ENCODE results near the gene POLK. TPM values are rescaled to one million over a fixed set of nuclear protein-coding genes. Genes with fewer than 3 reads are reported as not detected.

Gene POLK
- total RNA-seq, 1 experiment from 2014 or later: 9.0 TPM

DNA sequence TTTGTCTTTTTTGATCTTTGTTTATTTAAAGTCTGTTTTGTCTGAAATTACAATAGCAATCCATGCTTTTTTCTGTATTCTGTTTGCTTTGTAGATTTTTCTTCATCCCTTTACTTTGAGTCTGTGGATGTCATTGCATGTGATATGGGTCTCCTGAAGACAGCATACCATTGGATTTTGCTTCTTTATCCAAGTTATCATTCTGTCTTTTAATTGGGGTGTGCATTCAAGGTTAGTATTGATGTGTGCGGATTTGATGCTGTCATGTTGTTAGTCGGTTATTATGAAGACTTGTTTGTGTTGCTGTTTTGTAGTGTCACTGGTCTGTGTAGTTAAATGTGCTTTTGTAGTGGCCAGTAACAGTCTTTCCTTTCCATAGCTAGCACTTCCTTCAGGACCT is 23.0 kb downstream of the POLK start:
- Histone ChIP-seq H3K9me2 (replicated peaks; ENCODE audit: low read length) (no peaks in the 10 kb centered on the region), H3K36me3 (ENCODE audit: low read depth, low read length) (peaks cover 10% of the 10 kb centered on the region; the same call in 1 of the 2 replicates), H3K4me3 (ENCODE audit: low read length) (no peak overlapping the region), H3K79me2 (ENCODE audit: low read length) (0 out of 2 replicates have a peak, but pooled peaks cover 10% of the 10 kb centered on the region), H3K9me3 (ENCODE audit: low read length) (no peaks in the 10 kb centered on the region), H3K9ac (ENCODE audit: low read length) (no peak overlapping the region), H3F3A (ENCODE audit: low read length, unreplicated experiment) (no peaks in the 10 kb centered on the region), H3K4me1 (ENCODE audit: insufficient read depth, low read length) (no peaks in the 10 kb centered on the region), H3K27ac (ENCODE audit: low read length) (no peak overlapping the region), H3K27me3 (ENCODE audit: low read length) (no peaks in the 10 kb centered on the region), H3K4me2 (ENCODE audit: low read length) (no peak overlapping the region), H2AFZ (ENCODE audit: low read length) (no peak overlapping the region), H4K20me1 (ENCODE audit: low read length) (no peaks in the 10 kb centered on the region)
- ChIA-PET POLR2A (ENCODE audit: unreplicated experiment) (no interaction called here), CTCF (no interaction called here)
- TF ChIP-seq, protein P1, sequence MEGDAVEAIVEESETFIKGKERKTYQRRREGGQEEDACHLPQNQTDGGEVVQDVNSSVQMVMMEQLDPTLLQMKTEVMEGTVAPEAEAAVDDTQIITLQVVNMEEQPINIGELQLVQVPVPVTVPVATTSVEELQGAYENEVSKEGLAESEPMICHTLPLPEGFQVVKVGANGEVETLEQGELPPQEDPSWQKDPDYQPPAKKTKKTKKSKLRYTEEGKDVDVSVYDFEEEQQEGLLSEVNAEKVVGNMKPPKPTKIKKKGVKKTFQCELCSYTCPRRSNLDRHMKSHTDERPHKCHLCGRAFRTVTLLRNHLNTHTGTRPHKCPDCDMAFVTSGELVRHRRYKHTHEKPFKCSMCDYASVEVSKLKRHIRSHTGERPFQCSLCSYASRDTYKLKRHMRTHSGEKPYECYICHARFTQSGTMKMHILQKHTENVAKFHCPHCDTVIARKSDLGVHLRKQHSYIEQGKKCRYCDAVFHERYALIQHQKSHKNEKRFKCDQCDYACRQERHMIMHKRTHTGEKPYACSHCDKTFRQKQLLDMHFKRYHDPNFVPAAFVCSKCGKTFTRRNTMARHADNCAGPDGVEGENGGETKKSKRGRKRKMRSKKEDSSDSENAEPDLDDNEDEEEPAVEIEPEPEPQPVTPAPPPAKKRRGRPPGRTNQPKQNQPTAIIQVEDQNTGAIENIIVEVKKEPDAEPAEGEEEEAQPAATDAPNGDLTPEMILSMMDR (conservative IDR thresholded peaks at IDR 0.05; ENCODE audit: low read depth, low read length): no peak
- TF ChIP-seq EZH2 (IDR thresholded peaks at IDR 0.05; ENCODE audit: low read length, unreplicated experiment) (no peak), EZH2phosphoT487 (IDR thresholded peaks at IDR 0.05; ENCODE audit: borderline replicate concordance, low read length) (no peak)
- intact Hi-C loops (cut with micrococcal nuclease): no loop called here
- BruUV-seq (replicated peaks): no TSS peak
- no peak for ATAC-seq
- DNase-seq: no peak

- POLR2A ChIA-PET (ENCODE audit: unreplicated experiment): no interaction called here
Observed at GRCh38 chr5:75536147-75536546, 24.5 kb downstream of the POLK start.

More at GRCh38 chr5:75536147-75536546, 24.5 kb downstream of the POLK start:
- 0 out of 2 replicates have a peak, but pooled peaks cover 10% of the 10 kb centered on the region for H3K79me2 ChIP-seq (ENCODE audit: low read length)
- intact Hi-C loops (cut with micrococcal nuclease): no loop called here
- H3K9me3 ChIP-seq (ENCODE audit: low read length): no peaks in the 10 kb centered on the region
- ATAC-seq (no peak), DNase-seq (no peak)
- no peak overlapping the region for H3K4me2 ChIP-seq (ENCODE audit: low read length)
- H3K27ac ChIP-seq (ENCODE audit: low read length): no peak overlapping the region
- no peaks in the 10 kb centered on the region for H3K9me2 ChIP-seq (replicated peaks; ENCODE audit: low read length)
- no peaks in the 10 kb centered on the region for H3F3A ChIP-seq (ENCODE audit: low read length, unreplicated experiment)
- TF ChIP-seq EZH2phosphoT487 (IDR thresholded peaks at IDR 0.05; ENCODE audit: borderline replicate concordance, low read length) (no peak), EZH2 (IDR thresholded peaks at IDR 0.05; ENCODE audit: low read length, unreplicated experiment) (no peak)
- TF ChIP-seq, protein P1 (conservative IDR thresholded peaks at IDR 0.05; ENCODE audit: low read depth, low read length): no peak
- H4K20me1 ChIP-seq (ENCODE audit: low read length): no peaks in the 10 kb centered on the region
- no peaks in the 10 kb centered on the region for H3K4me1 ChIP-seq (ENCODE audit: insufficient read depth, low read length)
- H3K36me3 ChIP-seq (ENCODE audit: low read depth, low read length): peaks cover 10% of the 10 kb centered on the region; the same call in 1 of the 2 replicates
- no TSS peak for BruUV-seq (replicated peaks)
- H3K9ac ChIP-seq (ENCODE audit: low read length): no peak overlapping the region
- CTCF ChIA-PET: no interaction called here
- no peaks in the 10 kb centered on the region for H3K27me3 ChIP-seq (ENCODE audit: low read length)
- H3K4me3 ChIP-seq (ENCODE audit: low read length): no peak overlapping the region
- H2AFZ ChIP-seq (ENCODE audit: low read length): no peak overlapping the region
